Subcutaneous abdominal adipose tissue (tissue), 5 donors: Measurements from ENCODE around the gene IGDCC3.
"Not testable (repeated sequence)": the region's sequence is repeated elsewhere in the genome, so short reads cannot be mapped to it uniquely, and the experiment has no call there.

Experiments used
- H3K27ac ChIP-seq: one replicate; pipeline ENCODE4 v1.7.0; 2013; ENCODE audit warnings: low read depth, mild to moderate bottlenecking, inconsistent platforms, low read length, moderate library complexity
- H3K27me3 ChIP-seq, 5 donors: one replicate each; pipeline ENCODE4 v1.7.0; 2013; ENCODE audit warnings: low read length in 5 of 5, inconsistent platforms in 1 of 5; ENCODE audit not compliant: control insufficient read depth in 5 of 5, insufficient read depth in 4 of 5
- H3K36me3 ChIP-seq, 5 donors: one replicate each; pipeline ENCODE4 v1.7.0; 2013; ENCODE audit warnings: low read length in 5 of 5; ENCODE audit not compliant: control insufficient read depth in 5 of 5, insufficient read depth in 5 of 5
- H3K4me1 ChIP-seq, 5 donors: one replicate each; pipeline ENCODE4 v1.7.0; 2013; ENCODE audit warnings: low read length in 5 of 5, mild to moderate bottlenecking in 3 of 5, moderate library complexity in 1 of 5; ENCODE audit not compliant: control insufficient read depth in 5 of 5, insufficient read depth in 5 of 5
- H3K4me3 ChIP-seq, 5 donors: one replicate each; pipeline ENCODE4 v1.7.0; 2013; ENCODE audit warnings: low read length in 5 of 5, low read depth in 1 of 5
- H3K9ac ChIP-seq, 5 donors: one replicate each; pipeline ENCODE4 v1.7.0; 2013; ENCODE audit warnings: low read length in 5 of 5, mild to moderate bottlenecking in 4 of 5, moderate library complexity in 3 of 5
- H3K9me3 ChIP-seq, 5 donors: one replicate each; pipeline ENCODE4 v1.7.0; 2013; ENCODE audit warnings: low read length in 5 of 5; ENCODE audit not compliant: control insufficient read depth in 5 of 5
- donor health status: healthy.
- donor health status: healthy.
- donor health status: healthy.
- donor health status: healthy.
- donor health status: healthy.

Gene IGDCC3

GRCh38 chr15:65406424-65407000 lies 28.7 kb upstream of the IGDCC3 start:
- Histone ChIP-seq H3K9me3 (no peaks in the 10 kb centered on the region), H3K4me1 (no peaks in the 10 kb centered on the region), H3K9ac (no peak overlapping the region), H3K4me3 (no peak overlapping the region), H3K27ac (no peak overlapping the region), H3K27me3 (peaks cover 0 to 8% (median 3%) of the 10 kb centered on the region in 5 donors), H3K36me3 (no peaks in the 10 kb centered on the region)

- Histone ChIP-seq H3K27me3 (peaks cover 0 to 8% (median 3%) of the 10 kb centered on the region in 5 donors), H3K36me3 (no peaks in the 10 kb centered on the region), H3K4me3 (no peak overlapping the region), H3K4me1 (peaks cover 0 to 4% (median 4%) of the 10 kb centered on the region in 5 donors), H3K9me3 (no peaks in the 10 kb centered on the region), H3K9ac (no peak overlapping the region), H3K27ac (no peak overlapping the region)
Measured at GRCh38 chr15:65405791-65406423, 28.1 kb upstream of the IGDCC3 start.

DNA sequence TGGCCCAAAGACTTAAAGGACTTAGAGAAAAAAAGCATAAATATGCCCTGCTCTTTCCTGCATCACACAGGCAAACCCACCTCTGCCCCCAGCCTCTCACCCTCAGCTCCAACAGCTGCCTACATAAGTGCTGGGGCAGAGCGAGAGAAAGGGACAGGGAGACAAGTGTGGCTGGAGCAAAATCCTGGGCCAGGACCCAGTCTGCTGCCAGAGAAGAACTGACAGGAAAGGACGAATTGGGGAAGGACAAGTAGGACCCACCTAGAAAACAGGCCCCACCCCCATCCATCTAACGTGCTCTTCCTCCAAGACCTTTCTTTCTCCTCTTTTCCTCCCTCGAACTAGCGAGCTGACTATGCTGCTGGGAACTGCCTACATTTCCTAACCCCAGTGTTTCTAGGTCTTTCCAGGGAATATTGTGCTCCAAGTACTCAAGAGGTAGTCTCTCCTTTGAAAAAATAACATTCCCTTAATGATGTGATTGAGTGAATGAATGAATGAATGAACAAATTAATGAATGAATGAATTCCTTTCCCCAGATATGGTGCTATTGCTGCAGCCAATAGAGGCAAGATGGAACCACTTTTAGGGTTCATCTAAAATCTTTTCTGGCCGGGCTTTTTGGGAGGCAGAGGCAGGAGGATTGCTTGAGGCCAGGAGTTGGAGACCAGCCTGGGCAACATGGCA lies 26.5 kb upstream of the IGDCC3 start:
- H3K4me3 ChIP-seq = no peak overlapping the region
- H3K9ac ChIP-seq = no peak overlapping the region
- H3K9me3 ChIP-seq = no peaks in the 10 kb centered on the region
- H3K27ac ChIP-seq = no peak overlapping the region
- peaks cover 0 to 6% (median 3%) of the 10 kb centered on the region in 5 donors for H3K27me3 ChIP-seq
- no peaks in the 10 kb centered on the region for H3K36me3 ChIP-seq
- peaks cover 0 to 6% (median 5%) of the 10 kb centered on the region in 5 donors for H3K4me1 ChIP-seq

- no peaks in the 10 kb centered on the region for H3K36me3 ChIP-seq
- H3K4me3 ChIP-seq = no peak overlapping the region
- peaks cover 0 to 6% (median 3%) of the 10 kb centered on the region in 5 donors for H3K27me3 ChIP-seq
- no peak overlapping the region for H3K9ac ChIP-seq
- peaks cover 0 to 6% (median 5%) of the 10 kb centered on the region in 5 donors for H3K4me1 ChIP-seq
- H3K27ac ChIP-seq = no peak overlapping the region
- no peaks in the 10 kb centered on the region for H3K9me3 ChIP-seq
Measured at GRCh38 chr15:65402961-65403360, 25.2 kb upstream of the IGDCC3 start.

GRCh38 chr15:65401611-65402240 lies 23.9 kb upstream of the IGDCC3 start:
- H3K4me3 ChIP-seq = no peak overlapping the region
- H3K9ac ChIP-seq = no peak overlapping the region
- peaks cover 0 to 10% (median 7%) of the 10 kb centered on the region in 5 donors for H3K27me3 ChIP-seq
- H3K4me1 ChIP-seq = peaks cover 0 to 6% (median 5%) of the 10 kb centered on the region in 5 donors
- H3K27ac ChIP-seq = no peak overlapping the region
- no peaks in the 10 kb centered on the region for H3K9me3 ChIP-seq
- H3K36me3 ChIP-seq = no peaks in the 10 kb centered on the region

DNA sequence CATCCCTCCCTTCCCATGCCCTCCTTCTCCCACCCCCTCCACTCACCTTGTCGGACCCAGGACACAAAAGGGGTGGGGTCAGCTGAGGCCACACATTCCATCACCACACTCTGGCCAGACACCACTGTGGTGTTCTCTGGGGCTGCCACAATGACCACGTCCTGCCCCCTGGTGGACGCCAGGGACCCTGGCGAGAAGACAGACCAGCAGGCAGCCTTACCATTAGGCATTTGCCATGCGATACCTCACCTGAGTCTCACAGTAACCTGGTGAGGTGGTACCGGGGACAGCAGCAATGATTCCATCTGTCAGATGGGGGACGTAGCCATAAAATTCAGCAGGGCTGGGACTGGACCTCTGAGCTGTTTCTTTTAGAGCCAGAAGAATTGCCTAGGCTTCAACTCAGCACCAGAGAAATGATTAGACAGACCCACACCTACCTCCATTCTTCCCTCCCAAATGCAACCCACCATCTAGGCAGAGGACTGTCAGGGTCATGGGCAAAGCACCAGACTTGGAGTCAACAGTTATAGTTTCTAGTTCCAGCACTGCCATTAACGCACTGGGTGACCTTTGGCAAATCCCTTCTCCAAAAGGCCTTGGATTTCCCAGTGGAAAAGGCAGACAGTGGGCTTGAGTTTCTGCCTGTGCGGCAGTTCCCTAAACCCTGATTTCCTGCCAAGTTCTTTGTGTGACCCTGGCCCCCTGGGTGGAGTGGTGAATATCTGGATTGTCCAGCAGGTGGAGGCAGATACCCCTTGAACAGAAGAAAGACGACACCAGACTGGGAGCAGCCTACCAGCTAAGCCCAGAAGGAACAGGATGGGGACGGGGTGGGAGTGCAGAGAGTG lies 23.2 kb upstream of the IGDCC3 start:
- H3K27ac ChIP-seq = no peak overlapping the region
- no peaks in the 10 kb centered on the region for H3K36me3 ChIP-seq
- H3K9ac ChIP-seq = no peak overlapping the region
- H3K4me1 ChIP-seq = peaks cover 0 to 9% (median 5%) of the 10 kb centered on the region in 5 donors
- H3K9me3 ChIP-seq = no peaks in the 10 kb centered on the region
- peak overlapping the region in 1 of 5 donors; percentile 19 for H3K4me3 ChIP-seq
- peaks cover 0 to 14% (median 12%) of the 10 kb centered on the region in 5 donors for H3K27me3 ChIP-seq

DNA sequence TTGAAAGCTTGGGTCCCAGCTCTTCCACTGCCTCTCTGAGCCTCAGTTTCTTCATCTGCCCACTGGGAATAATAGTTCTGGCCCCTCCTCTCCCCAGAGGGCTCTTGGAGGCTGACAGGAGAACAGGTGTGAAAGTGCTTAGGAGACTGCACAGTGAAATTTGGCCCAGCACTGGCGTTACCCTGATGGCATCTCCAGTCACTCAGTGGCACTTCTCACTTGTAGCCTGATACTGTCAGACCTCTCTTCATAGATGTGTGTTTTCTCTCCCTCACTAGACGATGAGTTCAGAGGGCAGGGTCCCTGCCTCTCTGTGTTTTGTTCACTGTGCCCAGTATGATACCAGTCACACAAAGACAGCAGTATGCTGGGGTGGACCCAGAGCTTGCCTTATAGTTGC lies 22.2 kb upstream of the IGDCC3 start:
- H3K9ac ChIP-seq = no peak overlapping the region
- no peak overlapping the region for H3K27ac ChIP-seq
- H3K36me3 ChIP-seq = no peaks in the 10 kb centered on the region
- H3K4me3 ChIP-seq = no peak overlapping the region
- peaks cover 0 to 23% (median 18%) of the 10 kb centered on the region in 5 donors for H3K27me3 ChIP-seq
- peaks cover 0 to 14% (median 6%) of the 10 kb centered on the region in 5 donors for H3K4me1 ChIP-seq
- H3K9me3 ChIP-seq = no peaks in the 10 kb centered on the region

DNA sequence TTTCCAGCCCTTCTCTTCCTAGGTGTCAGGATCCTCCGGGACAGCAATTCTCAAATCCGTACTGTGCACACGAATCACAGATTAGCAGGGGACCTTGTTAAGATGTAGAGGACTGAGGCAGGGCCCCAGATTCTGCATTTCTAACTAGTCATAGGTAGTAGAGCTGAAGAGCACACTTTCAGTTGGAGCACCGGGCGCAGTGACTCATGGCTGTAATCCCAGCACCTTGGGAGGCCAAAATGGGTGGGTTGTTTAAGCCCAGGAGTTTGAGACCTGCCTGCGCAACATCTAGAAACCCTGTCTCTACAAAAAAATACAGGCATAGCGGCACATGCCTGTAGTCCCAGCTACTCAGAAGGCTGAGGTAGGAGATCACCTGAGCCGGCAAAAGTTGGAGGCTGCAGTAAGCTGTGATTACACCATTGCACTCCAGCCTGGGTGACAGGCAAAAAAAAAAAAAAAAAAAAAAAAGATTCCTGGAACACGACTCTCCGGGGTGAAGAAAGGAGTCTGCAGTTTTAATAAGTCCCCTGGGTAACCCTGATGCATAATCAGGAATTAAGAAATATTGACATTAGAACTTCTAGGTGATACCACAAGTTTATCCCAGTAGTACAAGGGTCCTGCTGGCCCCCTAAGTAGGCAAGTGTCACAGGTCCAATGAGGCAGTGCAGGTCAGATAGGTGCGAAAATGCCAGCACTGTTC lies 21.4 kb upstream of the IGDCC3 start:
- H3K4me1 ChIP-seq = peaks cover 0 to 14% (median 6%) of the 10 kb centered on the region in 5 donors
- no peak overlapping the region for H3K4me3 ChIP-seq
- H3K9ac ChIP-seq = no peak overlapping the region
- no peaks in the 10 kb centered on the region for H3K9me3 ChIP-seq
- H3K36me3 ChIP-seq = peaks cover 0 to 2% (median 0%) of the 10 kb centered on the region in 5 donors
- H3K27ac ChIP-seq = no peak overlapping the region
- H3K27me3 ChIP-seq = peaks cover 0 to 31% (median 26%) of the 10 kb centered on the region in 5 donors

GRCh38 chr15:65398486-65398885 lies 20.7 kb upstream of the IGDCC3 start:
- Histone ChIP-seq H3K4me1 (peaks cover 0 to 14% (median 6%) of the 10 kb centered on the region in 5 donors), H3K27me3 (peaks cover 3 to 37% (median 28%) of the 10 kb centered on the region in 5 donors)
- not testable (repeated sequence) for H3K4me3 ChIP-seq, H3K36me3 ChIP-seq, H3K9me3 ChIP-seq, H3K9ac ChIP-seq, H3K27ac ChIP-seq
